Measurements from ENCODE around the gene BCL11B. TPM values are rescaled to one million over a fixed set of nuclear protein-coding genes. Genes with fewer than 3 reads are reported as not detected.

The BCL11B gene
- total and polyA plus RNA-seq, 2 of the 8 experiments (the other 6 are each of a cell fraction or from before 2014, with no cell fraction given): 0.63 to 5.9 TPM

GRCh38 chr14:99252443-99252939 is 19.5 kb downstream of the BCL11B start:
- no peak overlapping the region for H2AFZ ChIP-seq (ENCODE audit: low read length)
- TF ChIP-seq SRF (IDR thresholded peaks at IDR 0.05; ENCODE audit: low read depth, low read length) (no peak), MAFK (IDR thresholded peaks at IDR 0.05; ENCODE audit: low read depth, low read length) (no peak), SP4 (IDR thresholded peaks at IDR 0.05; ENCODE audit: low read length) (no peak), MAX (IDR thresholded peaks at IDR 0.05) (no peak), CHD1 (IDR thresholded peaks at IDR 0.05; ENCODE audit: low read depth, low read length) (no peak), EGR1 (IDR thresholded peaks at IDR 0.05; ENCODE audit: borderline replicate concordance, low read depth, low read length) (no peak), TCF12 (IDR thresholded peaks at IDR 0.05; ENCODE audit: low read depth, low read length) (no peak), SIX5 (IDR thresholded peaks at IDR 0.05; ENCODE audit: low read depth, low read length) (no peak), SP2 (IDR thresholded peaks at IDR 0.05; ENCODE audit: low read length) (no peak), POU5F1 (IDR thresholded peaks at IDR 0.05; ENCODE audit: low read depth, low read length) (no peak), TEAD4 (IDR thresholded peaks at IDR 0.05; ENCODE audit: low read depth, low read length) (no peak), SUZ12 (IDR thresholded peaks at IDR 0.05; ENCODE audit: low read length) (no peak), USF2 (IDR thresholded peaks at IDR 0.05; ENCODE audit: low read length) (no peak), RXRA (IDR thresholded peaks at IDR 0.05; ENCODE audit: insufficient read depth, low read depth, low read length) (no peak)

More at GRCh38 chr14:99252443-99252939, 19.5 kb downstream of the BCL11B start:
- no peak overlapping the region for H2BK15ac ChIP-seq (ENCODE audit: low read length)
- no peak overlapping the region for H3K18ac ChIP-seq (ENCODE audit: extremely low read depth, low read length)
- H4K5ac ChIP-seq (ENCODE audit: insufficient read length, low read depth, low read length): no peak overlapping the region
- no peak overlapping the region for H2BK120ac ChIP-seq (replicated peaks; ENCODE audit: low read depth, low read length)
- H3K4me1 ChIP-seq (replicated peaks in 1 of 4; ENCODE audit: control insufficient read depth in 3 of 4, insufficient read depth in 4 of 4, low read length in 3 of 4): peaks cover 11 to 40% (median 21%) of the 10 kb centered on the region in 4 experiments
- H3K79me2 ChIP-seq (ENCODE audit: control insufficient read depth in 1 of 2, insufficient read depth in 2 of 2, low read length in 2 of 2): peaks cover 0 to 51% of the 10 kb centered on the region in 2 experiments; a peak in 2 of 4 replicates
- H4K8ac ChIP-seq (ENCODE audit: extremely low read depth, insufficient read depth, low read length): no peak overlapping the region
- H3K23me2 ChIP-seq (ENCODE audit: low read depth, low read length): no peaks in the 10 kb centered on the region
- H3K4ac ChIP-seq (replicated peaks; ENCODE audit: insufficient read length, low read depth, low read length): no peak overlapping the region
- no peak for DNase-seq (ENCODE audit: low read depth in 1 of 2, low spot score in 2 of 2)
- peaks cover 22% of the 10 kb centered on the region for H3K79me1 ChIP-seq (ENCODE audit: low read depth, low read length)
- peaks cover 0 to 3% (median 2%) of the 10 kb centered on the region in 4 experiments; a peak in 4 of 7 replicates for H3K27me3 ChIP-seq (replicated peaks in 1 of 4; ENCODE audit: control insufficient read depth in 3 of 4, extremely low read depth in 1 of 4, insufficient read depth in 3 of 4, low read length in 3 of 4)
- H3K14ac ChIP-seq (ENCODE audit: insufficient read length): no peak overlapping the region
- H3K4me3 ChIP-seq (ENCODE audit: extremely low read depth in 1 of 4, insufficient read depth in 2 of 4, low read depth in 3 of 4, low read length in 4 of 4): no peak overlapping the region
- H2BK5ac ChIP-seq (ENCODE audit: low read depth, low read length): no peak overlapping the region
- no peak overlapping the region for H2BK12ac ChIP-seq (ENCODE audit: low read depth, low read length)
- no peak for FAIRE-seq
- no peak overlapping the region for H3K9ac ChIP-seq (replicated peaks in 1 of 4; ENCODE audit: extremely low read depth in 1 of 4, low read depth in 3 of 4, low read length in 3 of 4)
- H3K4me2 ChIP-seq (ENCODE audit: insufficient read depth in 1 of 2, low read depth in 2 of 2, low read length in 2 of 2): no peak overlapping the region
- no peaks in the 10 kb centered on the region for H3K9me3 ChIP-seq (ENCODE audit: insufficient read depth in 2 of 2, low read depth in 1 of 2, low read length in 1 of 2)
- H4K91ac ChIP-seq (replicated peaks; ENCODE audit: insufficient read length, low read length): no peak overlapping the region
- WGBS, 2 experiments (ENCODE audit: extremely low coverage in 1 of 2, insufficient coverage in 1 of 2, insufficient read length in 1 of 2, insufficient replicate concordance in 2 of 2, low coverage in 1 of 2, low lambda C conversion rate in 2 of 2, missing lambda C conversion rate in 1 of 2): 80% methylated on average over 9 of the region's 9 CpGs; no CpG with 5 or more reads in 1 of the 2 experiments
- H4K20me1 ChIP-seq (replicated peaks in 1 of 2; ENCODE audit: control insufficient read depth in 1 of 2, insufficient read depth in 2 of 2, low read length in 2 of 2): peaks cover 3 to 4% of the 10 kb centered on the region in 2 experiments
- no peaks in the 10 kb centered on the region for H3K36me3 ChIP-seq (ENCODE audit: control insufficient read depth in 2 of 4, insufficient read depth in 4 of 4, low read length in 3 of 4)
- H3K23ac ChIP-seq (ENCODE audit: insufficient read length): no peak overlapping the region
- no peak overlapping the region for H2BK20ac ChIP-seq (ENCODE audit: low read length)
- H2AK5ac ChIP-seq (ENCODE audit: low read depth, low read length): no peak overlapping the region
- ChIA-PET POLR2A (ENCODE audit: partially characterized antibody) (interaction anchor here (2.4 kb wide), 1 partner anchor 16 kb away, joined by 8 read pairs; no protein-coding TSS in a partner anchor), CTCF (ENCODE audit: partially characterized antibody) (interaction anchor here (0.6 to 2.2 kb wide), 3 partner anchors 11 to 64 kb away, joined by 3 to 5 read pairs (median 3); no protein-coding TSS in a partner anchor)
- no peak overlapping the region for H3K27ac ChIP-seq (ENCODE audit: low read depth, low read length)
- no peak overlapping the region for H3K56ac ChIP-seq (replicated peaks; ENCODE audit: insufficient read length, low read depth, low read length)

Data from H1 (cell line).